Measurements from ENCODE around the gene MEG3.

DNA sequence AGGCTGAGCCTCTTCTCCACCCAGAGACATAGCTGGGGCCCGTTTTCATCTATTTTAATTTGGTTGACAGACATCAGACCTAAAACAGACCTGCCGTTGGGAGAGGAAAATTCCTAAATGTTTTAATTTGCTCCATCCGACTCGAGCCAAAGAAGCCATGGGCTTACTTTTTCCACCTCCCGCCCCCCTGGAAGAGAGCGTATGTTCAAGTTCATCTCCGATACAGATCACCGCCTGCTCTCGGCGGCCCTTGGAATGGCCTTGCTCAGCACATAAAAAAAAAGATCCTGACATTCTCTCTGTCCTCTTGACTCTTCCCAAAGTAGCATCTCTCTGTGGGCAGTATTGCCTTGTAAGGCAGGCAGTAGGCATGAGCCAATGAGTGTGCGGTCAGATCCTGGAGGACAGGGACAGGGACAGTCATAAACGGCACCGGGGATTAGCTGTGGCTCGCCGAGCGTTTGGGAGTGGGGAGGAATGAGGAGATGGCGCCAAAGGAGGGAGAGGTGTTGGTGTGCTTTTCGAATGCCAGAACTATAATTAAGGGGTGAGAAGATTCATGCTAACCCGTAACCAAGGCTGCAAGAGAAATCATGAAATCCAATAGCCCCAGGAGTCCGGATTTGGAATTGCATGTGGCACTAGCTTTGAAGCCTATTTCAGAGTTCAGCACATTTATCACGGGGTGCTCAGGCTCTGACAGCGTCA, 47.9 kb upstream of the MEG3 start:
- no peak for TF ChIP-seq CTCF (IDR thresholded peaks at IDR 0.05)
- TF ChIP-seq POLR2AphosphoS5 (IDR thresholded peaks at IDR 0.05; ENCODE audit: low read depth, low read length): no peak
- TF ChIP-seq, protein P1, sequence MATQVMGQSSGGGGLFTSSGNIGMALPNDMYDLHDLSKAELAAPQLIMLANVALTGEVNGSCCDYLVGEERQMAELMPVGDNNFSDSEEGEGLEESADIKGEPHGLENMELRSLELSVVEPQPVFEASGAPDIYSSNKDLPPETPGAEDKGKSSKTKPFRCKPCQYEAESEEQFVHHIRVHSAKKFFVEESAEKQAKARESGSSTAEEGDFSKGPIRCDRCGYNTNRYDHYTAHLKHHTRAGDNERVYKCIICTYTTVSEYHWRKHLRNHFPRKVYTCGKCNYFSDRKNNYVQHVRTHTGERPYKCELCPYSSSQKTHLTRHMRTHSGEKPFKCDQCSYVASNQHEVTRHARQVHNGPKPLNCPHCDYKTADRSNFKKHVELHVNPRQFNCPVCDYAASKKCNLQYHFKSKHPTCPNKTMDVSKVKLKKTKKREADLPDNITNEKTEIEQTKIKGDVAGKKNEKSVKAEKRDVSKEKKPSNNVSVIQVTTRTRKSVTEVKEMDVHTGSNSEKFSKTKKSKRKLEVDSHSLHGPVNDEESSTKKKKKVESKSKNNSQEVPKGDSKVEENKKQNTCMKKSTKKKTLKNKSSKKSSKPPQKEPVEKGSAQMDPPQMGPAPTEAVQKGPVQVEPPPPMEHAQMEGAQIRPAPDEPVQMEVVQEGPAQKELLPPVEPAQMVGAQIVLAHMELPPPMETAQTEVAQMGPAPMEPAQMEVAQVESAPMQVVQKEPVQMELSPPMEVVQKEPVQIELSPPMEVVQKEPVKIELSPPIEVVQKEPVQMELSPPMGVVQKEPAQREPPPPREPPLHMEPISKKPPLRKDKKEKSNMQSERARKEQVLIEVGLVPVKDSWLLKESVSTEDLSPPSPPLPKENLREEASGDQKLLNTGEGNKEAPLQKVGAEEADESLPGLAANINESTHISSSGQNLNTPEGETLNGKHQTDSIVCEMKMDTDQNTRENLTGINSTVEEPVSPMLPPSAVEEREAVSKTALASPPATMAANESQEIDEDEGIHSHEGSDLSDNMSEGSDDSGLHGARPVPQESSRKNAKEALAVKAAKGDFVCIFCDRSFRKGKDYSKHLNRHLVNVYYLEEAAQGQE (IDR thresholded peaks at IDR 0.05; ENCODE audit: insufficient read depth in 1 of 2, low read depth in 2 of 2, low read length in 1 of 2): no peak

All from Panc1 (cell line).